ENCODE measurements around the gene RAMP1.

Gene RAMP1

DNA sequence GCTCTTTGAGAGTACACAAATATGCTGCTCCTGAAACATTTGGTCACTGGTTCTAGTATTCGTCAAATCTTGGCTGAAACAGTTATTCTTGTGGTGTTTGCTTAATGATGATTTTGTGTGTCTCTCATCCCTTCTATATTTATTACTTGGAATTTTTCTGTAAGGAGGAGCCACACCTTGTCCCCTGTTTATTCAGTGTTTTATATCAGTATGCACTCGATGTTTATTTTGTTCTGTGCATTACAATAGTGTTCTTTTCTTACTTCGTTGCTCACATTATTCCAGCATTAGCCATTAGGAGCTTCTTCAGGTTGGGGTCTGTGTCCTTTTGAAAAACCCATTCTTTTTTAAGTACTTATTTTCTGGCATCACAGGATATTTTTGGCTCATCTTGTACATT is 5.1 kb upstream of the RAMP1 start:
- no peak for DNase-seq (ENCODE audit: low read depth in 1 of 2, low spot score in 1 of 2)
- Histone ChIP-seq H3K27ac (replicated peaks) (no peak overlapping the region), H3K27me3 (ENCODE audit: insufficient read depth, poor library complexity, severe bottlenecking) (peaks cover 7% of the 10 kb centered on the region), H3K4me3 (replicated peaks; ENCODE audit: insufficient read depth, low read length) (no peak overlapping the region)
- TF ChIP-seq, protein P1, sequence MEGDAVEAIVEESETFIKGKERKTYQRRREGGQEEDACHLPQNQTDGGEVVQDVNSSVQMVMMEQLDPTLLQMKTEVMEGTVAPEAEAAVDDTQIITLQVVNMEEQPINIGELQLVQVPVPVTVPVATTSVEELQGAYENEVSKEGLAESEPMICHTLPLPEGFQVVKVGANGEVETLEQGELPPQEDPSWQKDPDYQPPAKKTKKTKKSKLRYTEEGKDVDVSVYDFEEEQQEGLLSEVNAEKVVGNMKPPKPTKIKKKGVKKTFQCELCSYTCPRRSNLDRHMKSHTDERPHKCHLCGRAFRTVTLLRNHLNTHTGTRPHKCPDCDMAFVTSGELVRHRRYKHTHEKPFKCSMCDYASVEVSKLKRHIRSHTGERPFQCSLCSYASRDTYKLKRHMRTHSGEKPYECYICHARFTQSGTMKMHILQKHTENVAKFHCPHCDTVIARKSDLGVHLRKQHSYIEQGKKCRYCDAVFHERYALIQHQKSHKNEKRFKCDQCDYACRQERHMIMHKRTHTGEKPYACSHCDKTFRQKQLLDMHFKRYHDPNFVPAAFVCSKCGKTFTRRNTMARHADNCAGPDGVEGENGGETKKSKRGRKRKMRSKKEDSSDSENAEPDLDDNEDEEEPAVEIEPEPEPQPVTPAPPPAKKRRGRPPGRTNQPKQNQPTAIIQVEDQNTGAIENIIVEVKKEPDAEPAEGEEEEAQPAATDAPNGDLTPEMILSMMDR (IDR thresholded peaks at IDR 0.05; ENCODE audit: insufficient read depth, low read length): no peak
- TF ChIP-seq, protein P2, sequence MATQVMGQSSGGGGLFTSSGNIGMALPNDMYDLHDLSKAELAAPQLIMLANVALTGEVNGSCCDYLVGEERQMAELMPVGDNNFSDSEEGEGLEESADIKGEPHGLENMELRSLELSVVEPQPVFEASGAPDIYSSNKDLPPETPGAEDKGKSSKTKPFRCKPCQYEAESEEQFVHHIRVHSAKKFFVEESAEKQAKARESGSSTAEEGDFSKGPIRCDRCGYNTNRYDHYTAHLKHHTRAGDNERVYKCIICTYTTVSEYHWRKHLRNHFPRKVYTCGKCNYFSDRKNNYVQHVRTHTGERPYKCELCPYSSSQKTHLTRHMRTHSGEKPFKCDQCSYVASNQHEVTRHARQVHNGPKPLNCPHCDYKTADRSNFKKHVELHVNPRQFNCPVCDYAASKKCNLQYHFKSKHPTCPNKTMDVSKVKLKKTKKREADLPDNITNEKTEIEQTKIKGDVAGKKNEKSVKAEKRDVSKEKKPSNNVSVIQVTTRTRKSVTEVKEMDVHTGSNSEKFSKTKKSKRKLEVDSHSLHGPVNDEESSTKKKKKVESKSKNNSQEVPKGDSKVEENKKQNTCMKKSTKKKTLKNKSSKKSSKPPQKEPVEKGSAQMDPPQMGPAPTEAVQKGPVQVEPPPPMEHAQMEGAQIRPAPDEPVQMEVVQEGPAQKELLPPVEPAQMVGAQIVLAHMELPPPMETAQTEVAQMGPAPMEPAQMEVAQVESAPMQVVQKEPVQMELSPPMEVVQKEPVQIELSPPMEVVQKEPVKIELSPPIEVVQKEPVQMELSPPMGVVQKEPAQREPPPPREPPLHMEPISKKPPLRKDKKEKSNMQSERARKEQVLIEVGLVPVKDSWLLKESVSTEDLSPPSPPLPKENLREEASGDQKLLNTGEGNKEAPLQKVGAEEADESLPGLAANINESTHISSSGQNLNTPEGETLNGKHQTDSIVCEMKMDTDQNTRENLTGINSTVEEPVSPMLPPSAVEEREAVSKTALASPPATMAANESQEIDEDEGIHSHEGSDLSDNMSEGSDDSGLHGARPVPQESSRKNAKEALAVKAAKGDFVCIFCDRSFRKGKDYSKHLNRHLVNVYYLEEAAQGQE (IDR thresholded peaks at IDR 0.05; ENCODE audit: insufficient replicate concordance, low read depth): no peak
- no peak for TF ChIP-seq GABPA (IDR thresholded peaks at IDR 0.05; ENCODE audit: low read depth)
- no peak for TF ChIP-seq SPI1 (IDR thresholded peaks at IDR 0.05; ENCODE audit: borderline replicate concordance, low read depth)
- no peak for TF ChIP-seq POLR2AphosphoS5 (IDR thresholded peaks at IDR 0.05; ENCODE audit: low read depth)

DNA sequence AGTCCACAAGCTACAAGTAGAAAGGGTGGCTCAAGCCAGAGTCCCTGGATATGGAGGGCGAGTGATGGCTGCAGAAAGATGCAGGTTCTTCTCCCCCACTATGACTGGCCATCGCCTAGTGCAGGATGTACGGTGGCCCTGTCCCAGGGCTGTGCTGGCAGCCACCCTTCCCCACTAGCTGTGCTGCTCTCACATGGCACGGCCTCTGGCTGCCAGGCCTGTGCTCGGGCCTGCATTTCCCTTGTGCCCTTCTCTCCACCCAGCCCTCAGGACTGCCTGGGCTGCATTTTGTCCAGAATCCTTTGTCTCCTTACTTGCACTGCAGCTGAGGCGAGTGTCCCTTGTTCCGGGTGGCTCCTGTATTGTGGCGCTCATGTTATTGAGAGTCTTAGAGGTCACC is 1.6 kb upstream of the RAMP1 start:
- H3K27ac ChIP-seq (replicated peaks): no peak overlapping the region
- H3K27me3 ChIP-seq (ENCODE audit: insufficient read depth, poor library complexity, severe bottlenecking): peaks cover 13% of the 10 kb centered on the region
- H3K4me3 ChIP-seq (replicated peaks; ENCODE audit: insufficient read depth, low read length): no peak overlapping the region
- TF ChIP-seq, protein P2 (IDR thresholded peaks at IDR 0.05; ENCODE audit: insufficient replicate concordance, low read depth): no peak
- no peak for TF ChIP-seq POLR2AphosphoS5 (IDR thresholded peaks at IDR 0.05; ENCODE audit: low read depth)
- no peak for TF ChIP-seq GABPA (IDR thresholded peaks at IDR 0.05; ENCODE audit: low read depth)
- no peak for TF ChIP-seq SPI1 (IDR thresholded peaks at IDR 0.05; ENCODE audit: borderline replicate concordance, low read depth)
- TF ChIP-seq, protein P1 (IDR thresholded peaks at IDR 0.05; ENCODE audit: insufficient read depth, low read length): no peak
- DNase-seq (ENCODE audit: low read depth in 1 of 2, low spot score in 1 of 2): no peak

DNA sequence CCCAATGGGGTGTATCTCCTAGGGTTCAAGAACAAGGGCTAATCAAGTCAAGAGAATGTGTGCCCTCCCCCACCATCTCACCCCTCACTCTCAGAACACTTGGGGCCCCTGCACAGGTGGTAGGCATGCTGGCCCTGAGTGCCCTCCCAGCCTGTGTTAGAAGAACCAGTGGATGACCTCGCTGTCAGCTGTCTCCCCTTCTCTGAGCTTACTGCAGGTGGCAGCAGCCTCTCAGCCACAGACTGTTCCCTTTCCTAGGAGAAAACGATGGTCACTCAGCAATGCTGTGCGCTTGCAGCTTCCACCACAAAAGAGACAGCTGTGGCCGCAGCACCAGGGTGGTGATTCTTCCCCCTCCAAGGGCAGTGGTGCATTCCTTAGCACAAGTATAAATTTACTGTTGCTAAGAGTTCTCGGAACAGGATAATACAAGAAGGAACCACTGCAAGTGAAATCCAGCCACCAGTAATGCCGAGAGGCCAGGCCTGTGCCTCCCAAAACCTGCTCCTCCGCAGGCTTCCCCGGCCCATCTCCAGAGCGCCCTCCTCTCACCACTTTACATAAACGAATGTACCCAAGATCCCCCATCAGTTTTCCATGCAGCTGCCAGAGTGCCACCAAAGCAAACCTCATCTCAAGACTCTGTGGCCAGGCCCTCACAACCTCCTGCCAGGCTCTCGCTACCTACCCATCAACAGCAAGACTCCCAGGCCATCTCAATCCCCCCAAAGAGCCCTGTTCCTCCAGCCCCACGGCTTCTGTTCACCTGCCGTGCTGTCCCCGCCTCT is 935 bp upstream of the RAMP1 start:
- TF ChIP-seq POLR2AphosphoS5 (IDR thresholded peaks at IDR 0.05; ENCODE audit: low read depth) (peak; percentile 32; the same call in 1 of the 2 replicates), GABPA (IDR thresholded peaks at IDR 0.05; ENCODE audit: low read depth) (no peak)
- TF ChIP-seq, protein P1 (IDR thresholded peaks at IDR 0.05; ENCODE audit: insufficient read depth, low read length): peak; percentile 73
- Histone ChIP-seq H3K4me3 (replicated peaks; ENCODE audit: insufficient read depth, low read length) (no peak overlapping the region), H3K27ac (replicated peaks) (no peak overlapping the region), H3K27me3 (ENCODE audit: insufficient read depth, poor library complexity, severe bottlenecking) (peaks cover 13% of the 10 kb centered on the region)
- DNase-seq (ENCODE audit: low read depth in 1 of 2, low spot score in 1 of 2): peak; percentile 61 to 79

All from HL-60 (cell line).